SK-N-SH (cell line): ENCODE results near the gene SPATA31C2. TPM values are rescaled to one million over a fixed set of nuclear protein-coding genes. Genes with fewer than 3 reads are reported as not detected.

ENCODE experiments used
- CTCF ChIA-PET: fragments of 300-600, 350-600 bp; formaldehyde crosslinking; extraction: SDS; loops from one replicate; lab custom pipeline; 2021; lab: Yijun Ruan, JAX
- POLR2A ChIA-PET: fragments of 350-600 bp; sonication (Branson Sonifier 250); formaldehyde crosslinking; extraction: SDS; loops from one replicate; lab custom pipeline; 2020; ENCODE audit warnings: antibody characterized with exemption, inconsistent platforms; lab: Yijun Ruan, JAX
- DNase-seq: peaks from one replicate; pipeline ENCODE4 v3.0.0; 2012
- H2AFZ ChIP-seq: fragments of 200-600 bp; sonication (generic); 2 replicates; pipeline ENCODE4 v1.8.1; 2016; ENCODE audit warnings: antibody characterized with exemption, mild to moderate bottlenecking, low read depth
- H3F3A ChIP-seq: fragments of 200-600 bp; sonication (generic); replicated peaks from 2 replicates; pipeline ENCODE3; 2016; ENCODE audit warnings: antibody characterized with exemption, mild to moderate bottlenecking; ENCODE audit not compliant: insufficient read depth
- H3K27ac ChIP-seq, 2 experiments: fragments of 200-500 bp in 1 of 2; fragments of 200-600 bp in 1 of 2; sonication (Bioruptor generic) in 1 of 2; sonication (generic), shearing (Covaris generic) in 1 of 2; 2 replicates each; pipeline versions ENCODE4 v1.5.1 to v1.6.1; 2014 to 2016; ENCODE audit warnings: low read depth in 2 of 2, inconsistent platforms in 1 of 2, low read length in 1 of 2, mild to moderate bottlenecking in 1 of 2, mixed read lengths in 1 of 2
- H3K27me3 ChIP-seq: fragments of 200-600 bp; sonication (generic), shearing (Covaris generic); 2 replicates; pipeline ENCODE4 v1.6.1; 2016; ENCODE audit warnings: mixed run types; ENCODE audit not compliant: insufficient read depth
- H3K36me3 ChIP-seq, 2 experiments: fragments of 200-500 bp in 1 of 2; fragments of 200-600 bp in 1 of 2; sonication (Bioruptor generic) in 1 of 2; sonication (generic) in 1 of 2; replicated peaks in 1 of 2; 2 replicates each; pipeline versions ENCODE3 to v1.5.1; 2014 to 2016; ENCODE audit warnings: low read length in 1 of 2, mild to moderate bottlenecking in 1 of 2; ENCODE audit not compliant: insufficient read depth in 2 of 2, control insufficient read depth in 1 of 2
- H3K4me1 ChIP-seq, 2 experiments: fragments of 200-500 bp in 1 of 2; fragments of 200-600 bp in 1 of 2; sonication (Bioruptor generic) in 1 of 2; sonication (generic), shearing (Covaris generic) in 1 of 2; 2 replicates each; pipeline versions ENCODE4 v1.5.1 to v1.6.1; 2014 to 2016; ENCODE audit warnings: low read depth in 1 of 2, low read length in 1 of 2, mixed run types in 1 of 2; ENCODE audit not compliant: insufficient read depth in 2 of 2, control insufficient read depth in 1 of 2
- H3K4me2 ChIP-seq: fragments of 200-600 bp; sonication (generic), shearing (Covaris generic); 2 replicates; pipeline ENCODE4 v1.6.1; 2017; ENCODE audit warnings: mixed run types
- H3K4me3 ChIP-seq, 2 experiments: fragments of 200-500 bp in 1 of 2; fragments of 200-600 bp in 1 of 2; sonication (Bioruptor generic) in 1 of 2; sonication (generic), shearing (Covaris generic) in 1 of 2; 2 replicates each; pipeline versions ENCODE4 v1.5.1 to v1.8.1; 2014 to 2016; ENCODE audit warnings: low read depth in 2 of 2, inconsistent platforms in 1 of 2, low read length in 1 of 2, mild to moderate bottlenecking in 1 of 2, mixed read lengths in 1 of 2, moderate library complexity in 1 of 2
- H3K79me2 ChIP-seq: fragments of 200-600 bp; sonication (generic); 2 replicates; pipeline ENCODE4 v1.8.1; 2017; ENCODE audit warnings: mild to moderate bottlenecking; ENCODE audit not compliant: insufficient read depth
- H3K9ac ChIP-seq: fragments of 200-600 bp; sonication (generic); 2 replicates; pipeline ENCODE4 v1.6.1; 2017; ENCODE audit warnings: mixed run types
- H3K9me2 ChIP-seq: fragments of 200-600 bp; sonication (generic); 2 replicates; pipeline ENCODE4 v1.6.1; 2017; ENCODE audit warnings: mixed run types
- H3K9me3 ChIP-seq: fragments of 200-600 bp; sonication (generic); 2 replicates; pipeline ENCODE4 v1.6.1; 2017; ENCODE audit warnings: mixed run types, mild to moderate bottlenecking, moderate library complexity
- H4K20me1 ChIP-seq: fragments of 200-600 bp; sonication (generic); 2 replicates; pipeline ENCODE4 v1.6.1; 2017; ENCODE audit warnings: mild to moderate bottlenecking, mixed run types; ENCODE audit not compliant: insufficient read depth
- FOSL2 ChIP-seq: IDR thresholded peaks from 2 replicates; pipeline ENCODE4 v1.4.0; 2012; ENCODE audit warnings: low read depth, mild to moderate bottlenecking, moderate library complexity, borderline replicate concordance
- FOXJ3 ChIP-seq: sonication (generic); formaldehyde crosslinking; IDR thresholded peaks from 2 replicates; pipeline ENCODE4 v1.5.1; 2020; ENCODE audit warnings: mild to moderate bottlenecking, missing genetic modification reagents
- FOXM1 ChIP-seq: IDR thresholded peaks from 2 replicates; pipeline ENCODE4 v1.4.0; 2012; ENCODE audit warnings: low read depth, mild to moderate bottlenecking
- GATA2 ChIP-seq: sonication (generic); formaldehyde crosslinking; IDR thresholded peaks from 2 replicates; pipeline ENCODE4 v1.5.0; 2020; ENCODE audit warnings: mild to moderate bottlenecking, missing genetic modification reagents
- JUND ChIP-seq: IDR thresholded peaks from 2 replicates; pipeline ENCODE4 v1.4.0; 2012
- TCF12 ChIP-seq: IDR thresholded peaks from 2 replicates; pipeline ENCODE4 v1.4.0; 2012
- YY1 ChIP-seq: IDR thresholded peaks from 2 replicates; pipeline ENCODE4 v1.4.0; 2012; ENCODE audit warnings: low read depth, mild to moderate bottlenecking
- WGBS: methylation state at CpG from one replicate; pipeline ENCODE4 v1.1.6; 2017; ENCODE audit warnings: low lambda C conversion rate; 5-methylcytosine and 5-hydroxymethylcytosine counted together
- polyA plus RNA-seq, 3 experiments: library from polyadenylated mRNA; depleted of rRNA; stranded (reverse); fragments of >200 nt; gene quantifications; 2 replicates each; pipeline ENCODE4 v1.2.3, GENCODE V29; 2012
- TF ChIP-seq, protein P1 (sequence below): IDR thresholded peaks from 2 replicates; pipeline ENCODE4 v1.6.1; 2012; ENCODE audit warnings: mild to moderate bottlenecking, low read depth, low read length, moderate library complexity

SPATA31C2 gene
- polyA plus RNA-seq, 1 of the 3 experiments (the other 2 are of a cell fraction), result not detected

DNA sequence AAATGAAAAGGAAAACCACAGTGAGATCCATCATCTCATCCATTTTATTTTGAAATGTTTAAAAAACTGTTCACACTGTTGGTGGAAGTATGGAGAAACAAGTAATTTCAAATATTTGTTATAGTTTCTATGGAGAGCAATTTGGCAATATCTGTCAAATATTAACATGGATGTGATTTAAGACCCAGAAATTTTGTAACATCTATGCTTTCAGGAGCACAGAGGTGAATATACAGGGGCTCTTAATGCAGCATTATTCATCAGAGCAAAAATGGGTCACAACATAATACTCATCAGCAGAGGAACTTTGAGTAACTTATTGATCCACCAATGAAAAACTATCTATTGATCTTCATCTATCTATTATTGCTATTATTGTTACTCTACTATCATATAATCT, 31.4 kb upstream of the SPATA31C2 start:
- Histone ChIP-seq H3K9me3 (peaks cover 3% of the 10 kb centered on the region; the same call in 1 of the 2 replicates), H3K4me1 (no peaks in the 10 kb centered on the region), H3K27me3 (no peaks in the 10 kb centered on the region), H3K4me3 (no peak overlapping the region), H3K79me2 (no peaks in the 10 kb centered on the region), H3K9me2 (no peaks in the 10 kb centered on the region), H3F3A (no peaks in the 10 kb centered on the region), H3K4me2 (no peak overlapping the region), H3K27ac (no peak overlapping the region), H2AFZ (no peak overlapping the region), H4K20me1 (no peaks in the 10 kb centered on the region), H3K36me3 (no peaks in the 10 kb centered on the region), H3K9ac (no peak overlapping the region)
- POLR2A ChIA-PET, result interaction anchor here (0.7 kb wide), 1 partner anchor 116 kb away, joined by 3 read pairs; no protein-coding TSS in a partner anchor
- no peak for TF ChIP-seq JUND
- CTCF ChIA-PET, result no interaction called here
- DNase-seq, result no peak

DNA sequence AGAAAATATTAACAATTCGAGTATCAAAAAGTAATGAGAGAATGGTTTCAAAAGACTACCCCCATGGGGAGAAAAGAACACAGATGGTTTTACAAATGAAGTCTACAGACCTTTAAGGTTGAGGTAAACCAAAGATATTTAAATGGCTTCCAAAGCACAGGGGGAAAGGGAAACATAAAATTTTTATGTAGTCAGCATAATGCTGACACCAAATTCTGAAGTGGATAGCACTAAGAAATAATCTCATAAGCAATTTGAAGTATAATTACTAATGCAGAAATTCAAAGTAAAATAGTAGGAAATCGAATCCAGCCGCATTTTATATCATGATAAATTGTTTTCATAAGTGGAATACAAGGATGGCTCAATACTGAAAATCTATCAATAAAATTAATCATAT, 30.3 kb upstream of the SPATA31C2 start:
- ChIA-PET POLR2A (no interaction called here), CTCF (no interaction called here)
- Histone ChIP-seq H4K20me1 (no peaks in the 10 kb centered on the region), H3K27ac (no peak overlapping the region), H3K4me2 (no peak overlapping the region), H3K4me3 (no peak overlapping the region), H3K36me3 (no peaks in the 10 kb centered on the region), H2AFZ (no peak overlapping the region), H3K9me3 (peaks cover 3% of the 10 kb centered on the region; the same call in 1 of the 2 replicates), H3F3A (no peaks in the 10 kb centered on the region), H3K9ac (no peak overlapping the region), H3K79me2 (no peaks in the 10 kb centered on the region), H3K9me2 (no peaks in the 10 kb centered on the region), H3K4me1 (no peaks in the 10 kb centered on the region), H3K27me3 (no peaks in the 10 kb centered on the region)
- DNase-seq, result no peak
- no peak for TF ChIP-seq YY1
- TF ChIP-seq FOXM1, result no peak
- 6% methylated on average over 3 of the region's 3 CpGs for WGBS

DNA sequence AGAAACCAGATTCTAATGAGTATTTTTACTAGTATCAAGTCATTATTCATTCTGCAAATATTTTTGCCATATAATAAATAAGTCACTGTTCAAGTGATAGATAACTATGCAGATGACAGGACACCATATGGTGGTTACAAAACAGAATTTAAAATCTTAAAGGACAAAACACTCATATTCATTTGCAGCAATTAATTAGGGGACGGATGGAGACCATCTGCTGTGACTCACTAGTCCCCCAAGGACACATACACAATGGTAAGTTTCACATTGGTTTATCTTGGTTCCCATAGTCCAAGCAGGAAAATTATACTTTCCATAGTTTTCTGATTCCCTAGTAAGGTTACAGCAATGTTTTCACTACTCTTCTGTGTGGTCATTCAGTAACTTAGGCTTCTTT, 28.4 kb upstream of the SPATA31C2 start:
- no peaks in the 10 kb centered on the region for H3F3A ChIP-seq
- H3K9me3 ChIP-seq, result peaks cover 3% of the 10 kb centered on the region; the same call in 1 of the 2 replicates
- no peaks in the 10 kb centered on the region for H3K4me1 ChIP-seq
- CTCF ChIA-PET, result interaction anchor here (1.7 kb wide), 1 partner anchor 91 kb away, joined by 6 read pairs; no protein-coding TSS in a partner anchor
- 36% methylated on average over 1 of the region's 1 CpG for WGBS
- no peak for DNase-seq
- H4K20me1 ChIP-seq, result no peaks in the 10 kb centered on the region
- H3K36me3 ChIP-seq, result no peaks in the 10 kb centered on the region
- H3K4me2 ChIP-seq, result no peak overlapping the region
- no peaks in the 10 kb centered on the region for H3K9me2 ChIP-seq
- H3K27ac ChIP-seq, result no peak overlapping the region
- H3K9ac ChIP-seq, result no peak overlapping the region
- no peak overlapping the region for H3K4me3 ChIP-seq
- POLR2A ChIA-PET, result no interaction called here
- no peaks in the 10 kb centered on the region for H3K27me3 ChIP-seq
- TF ChIP-seq JUND (no peak), GATA2 (CRISPR knock-in tag) (no peak), TCF12 (no peak)
- H2AFZ ChIP-seq, result no peak overlapping the region
- H3K79me2 ChIP-seq, result no peaks in the 10 kb centered on the region

DNA sequence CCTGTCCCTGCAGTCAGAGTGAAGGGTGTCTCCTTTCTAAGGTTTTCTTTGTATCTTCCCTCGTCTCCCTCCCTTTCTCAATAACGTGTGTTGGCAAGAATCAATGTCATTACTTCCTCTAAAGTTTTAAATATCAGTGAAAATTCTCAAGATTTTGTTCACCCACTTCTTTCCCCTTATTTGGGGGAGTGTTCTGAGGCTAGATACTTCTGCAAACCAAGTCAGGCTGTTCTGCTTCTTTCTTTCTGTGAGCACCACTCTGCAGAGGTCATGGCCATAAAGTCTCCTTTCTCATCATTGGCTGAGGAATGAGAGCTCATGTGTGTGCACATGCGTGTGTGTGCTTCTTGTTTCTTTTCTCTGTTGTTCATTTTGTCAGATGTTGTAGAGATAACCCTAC, 26.6 kb upstream of the SPATA31C2 start:
- Histone ChIP-seq H3K79me2 (no peaks in the 10 kb centered on the region), H3K27me3 (no peaks in the 10 kb centered on the region), H3K36me3 (no peaks in the 10 kb centered on the region), H3K4me3 (no peak overlapping the region), H3K4me1 (no peaks in the 10 kb centered on the region; a peak in 1 of 4 replicates), H3K4me2 (no peak overlapping the region), H3K9me2 (no peaks in the 10 kb centered on the region), H3F3A (no peaks in the 10 kb centered on the region), H2AFZ (no peak overlapping the region), H3K9ac (no peak overlapping the region), H3K27ac (no peak overlapping the region), H4K20me1 (no peaks in the 10 kb centered on the region), H3K9me3 (peaks cover 3% of the 10 kb centered on the region; the same call in 1 of the 2 replicates)
- ChIA-PET POLR2A (no interaction called here), CTCF (no interaction called here)
- 14% methylated on average over 3 of the region's 3 CpGs for WGBS
- TF ChIP-seq FOSL2, result no peak
- TF ChIP-seq FOXM1, result no peak
- TF ChIP-seq, protein P1, sequence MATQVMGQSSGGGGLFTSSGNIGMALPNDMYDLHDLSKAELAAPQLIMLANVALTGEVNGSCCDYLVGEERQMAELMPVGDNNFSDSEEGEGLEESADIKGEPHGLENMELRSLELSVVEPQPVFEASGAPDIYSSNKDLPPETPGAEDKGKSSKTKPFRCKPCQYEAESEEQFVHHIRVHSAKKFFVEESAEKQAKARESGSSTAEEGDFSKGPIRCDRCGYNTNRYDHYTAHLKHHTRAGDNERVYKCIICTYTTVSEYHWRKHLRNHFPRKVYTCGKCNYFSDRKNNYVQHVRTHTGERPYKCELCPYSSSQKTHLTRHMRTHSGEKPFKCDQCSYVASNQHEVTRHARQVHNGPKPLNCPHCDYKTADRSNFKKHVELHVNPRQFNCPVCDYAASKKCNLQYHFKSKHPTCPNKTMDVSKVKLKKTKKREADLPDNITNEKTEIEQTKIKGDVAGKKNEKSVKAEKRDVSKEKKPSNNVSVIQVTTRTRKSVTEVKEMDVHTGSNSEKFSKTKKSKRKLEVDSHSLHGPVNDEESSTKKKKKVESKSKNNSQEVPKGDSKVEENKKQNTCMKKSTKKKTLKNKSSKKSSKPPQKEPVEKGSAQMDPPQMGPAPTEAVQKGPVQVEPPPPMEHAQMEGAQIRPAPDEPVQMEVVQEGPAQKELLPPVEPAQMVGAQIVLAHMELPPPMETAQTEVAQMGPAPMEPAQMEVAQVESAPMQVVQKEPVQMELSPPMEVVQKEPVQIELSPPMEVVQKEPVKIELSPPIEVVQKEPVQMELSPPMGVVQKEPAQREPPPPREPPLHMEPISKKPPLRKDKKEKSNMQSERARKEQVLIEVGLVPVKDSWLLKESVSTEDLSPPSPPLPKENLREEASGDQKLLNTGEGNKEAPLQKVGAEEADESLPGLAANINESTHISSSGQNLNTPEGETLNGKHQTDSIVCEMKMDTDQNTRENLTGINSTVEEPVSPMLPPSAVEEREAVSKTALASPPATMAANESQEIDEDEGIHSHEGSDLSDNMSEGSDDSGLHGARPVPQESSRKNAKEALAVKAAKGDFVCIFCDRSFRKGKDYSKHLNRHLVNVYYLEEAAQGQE, result no peak
- TF ChIP-seq FOXJ3, result no peak
- DNase-seq, result no peak
